LNCaP clone FGC (cell line): ENCODE results near the gene RAB3GAP1.

Source experiments
- DNase-seq: peaks from one replicate; pipeline ENCODE4 v3.0.0-alpha.2; 2011; ENCODE audit warnings: low read depth
- H3K4me3 ChIP-seq: 2 replicates; pipeline ENCODE4 v1.5.1; 2011; ENCODE audit warnings: mild to moderate bottlenecking, low read depth, low read length, control low read depth
- TF ChIP-seq, protein P1 (sequence below): IDR thresholded peaks from 2 replicates; pipeline ENCODE4 v1.5.1; 2012; ENCODE audit warnings: mild to moderate bottlenecking; ENCODE audit not compliant: control insufficient read depth, insufficient read depth; ENCODE audit errors: extremely low read depth

Gene RAB3GAP1

DNA sequence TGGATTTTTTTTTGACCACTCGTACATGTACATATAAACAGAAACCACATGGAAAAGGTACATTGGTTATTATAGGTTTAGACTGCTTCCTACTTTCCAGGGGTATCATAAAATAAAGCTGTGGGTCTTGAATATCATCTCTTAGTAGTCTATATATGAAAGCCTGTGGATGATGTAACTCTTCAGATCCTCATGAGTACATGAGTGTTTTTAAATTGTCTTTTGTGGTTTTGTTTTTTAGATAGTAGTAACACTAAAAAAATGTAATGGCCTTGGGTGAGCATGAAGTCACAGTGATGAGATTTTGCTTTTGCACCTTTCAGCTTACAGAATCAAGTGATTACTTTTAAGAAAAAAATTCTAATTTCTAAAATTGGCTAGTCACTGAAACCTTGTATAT, 80.2 kb downstream of the RAB3GAP1 start:
- TF ChIP-seq, protein P1, sequence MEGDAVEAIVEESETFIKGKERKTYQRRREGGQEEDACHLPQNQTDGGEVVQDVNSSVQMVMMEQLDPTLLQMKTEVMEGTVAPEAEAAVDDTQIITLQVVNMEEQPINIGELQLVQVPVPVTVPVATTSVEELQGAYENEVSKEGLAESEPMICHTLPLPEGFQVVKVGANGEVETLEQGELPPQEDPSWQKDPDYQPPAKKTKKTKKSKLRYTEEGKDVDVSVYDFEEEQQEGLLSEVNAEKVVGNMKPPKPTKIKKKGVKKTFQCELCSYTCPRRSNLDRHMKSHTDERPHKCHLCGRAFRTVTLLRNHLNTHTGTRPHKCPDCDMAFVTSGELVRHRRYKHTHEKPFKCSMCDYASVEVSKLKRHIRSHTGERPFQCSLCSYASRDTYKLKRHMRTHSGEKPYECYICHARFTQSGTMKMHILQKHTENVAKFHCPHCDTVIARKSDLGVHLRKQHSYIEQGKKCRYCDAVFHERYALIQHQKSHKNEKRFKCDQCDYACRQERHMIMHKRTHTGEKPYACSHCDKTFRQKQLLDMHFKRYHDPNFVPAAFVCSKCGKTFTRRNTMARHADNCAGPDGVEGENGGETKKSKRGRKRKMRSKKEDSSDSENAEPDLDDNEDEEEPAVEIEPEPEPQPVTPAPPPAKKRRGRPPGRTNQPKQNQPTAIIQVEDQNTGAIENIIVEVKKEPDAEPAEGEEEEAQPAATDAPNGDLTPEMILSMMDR: no peak
- no peak for DNase-seq
- no peak overlapping the region for H3K4me3 ChIP-seq

DNA sequence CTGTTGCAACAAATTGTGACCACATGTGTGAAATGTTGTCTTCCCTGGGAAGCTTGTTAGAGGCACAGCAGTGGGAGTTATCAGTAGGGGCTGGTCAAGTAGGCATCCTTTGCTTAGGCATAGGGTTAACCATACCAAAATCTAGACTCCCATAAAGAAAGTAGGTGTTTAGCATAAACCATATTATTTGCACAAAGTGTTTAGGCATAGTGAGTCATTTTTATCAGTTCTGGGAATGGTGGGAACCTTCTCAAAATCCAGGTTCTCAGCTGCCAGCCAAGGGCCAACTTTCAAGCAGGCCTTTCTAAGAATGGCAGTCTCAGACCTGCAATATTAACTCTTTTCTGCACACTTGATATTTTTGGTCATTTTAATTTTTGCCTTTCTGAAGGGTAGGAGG, 88.5 kb downstream of the RAB3GAP1 start:
- H3K4me3 ChIP-seq: no peak overlapping the region
- TF ChIP-seq, protein P1: no peak
- DNase-seq: no peak

DNA sequence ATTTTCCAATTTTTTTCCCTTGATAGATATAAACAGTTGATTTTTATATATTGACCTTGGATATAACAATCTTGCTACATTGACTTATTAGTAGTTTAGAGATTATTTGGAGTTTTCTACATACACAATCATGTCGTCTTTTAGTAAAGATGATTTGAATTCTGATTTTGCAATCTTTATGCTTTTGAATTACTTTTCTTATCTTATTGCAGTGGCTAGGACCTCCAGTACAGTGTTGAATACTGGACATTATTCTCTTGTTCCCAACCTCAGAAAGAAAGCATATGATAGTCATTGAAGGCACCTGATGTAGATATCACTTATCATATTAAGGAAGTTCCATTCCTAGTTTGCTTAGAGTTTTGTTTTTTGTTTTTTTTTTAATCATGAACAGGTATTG, 90.2 kb downstream of the RAB3GAP1 start:
- H3K4me3 ChIP-seq: no peak overlapping the region
- TF ChIP-seq, protein P1: no peak

DNA sequence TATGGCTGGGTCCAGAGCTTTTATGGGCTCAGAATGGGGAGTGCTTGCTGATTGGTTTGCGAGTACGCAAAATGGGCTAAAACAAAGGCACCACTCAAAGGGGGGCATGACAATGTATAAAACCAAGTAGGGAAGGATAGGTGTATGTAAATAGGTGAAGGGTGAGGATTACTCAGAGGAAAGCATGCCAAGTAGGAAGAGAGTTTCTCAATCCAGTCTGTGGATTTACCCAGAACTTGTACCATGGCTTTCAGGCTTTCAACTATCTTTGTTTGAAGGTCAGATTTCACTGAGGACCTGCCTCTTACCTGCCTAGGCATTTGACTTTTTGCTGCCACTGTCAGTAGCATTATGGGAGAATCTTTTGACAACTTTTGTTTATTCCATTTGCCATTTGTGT, 92.3 kb downstream of the RAB3GAP1 start:
- no peak for DNase-seq
- H3K4me3 ChIP-seq: no peak overlapping the region

More for the DNA sequence above, 90.2 kb downstream of the RAB3GAP1 start:
- DNase-seq: no peak

DNA sequence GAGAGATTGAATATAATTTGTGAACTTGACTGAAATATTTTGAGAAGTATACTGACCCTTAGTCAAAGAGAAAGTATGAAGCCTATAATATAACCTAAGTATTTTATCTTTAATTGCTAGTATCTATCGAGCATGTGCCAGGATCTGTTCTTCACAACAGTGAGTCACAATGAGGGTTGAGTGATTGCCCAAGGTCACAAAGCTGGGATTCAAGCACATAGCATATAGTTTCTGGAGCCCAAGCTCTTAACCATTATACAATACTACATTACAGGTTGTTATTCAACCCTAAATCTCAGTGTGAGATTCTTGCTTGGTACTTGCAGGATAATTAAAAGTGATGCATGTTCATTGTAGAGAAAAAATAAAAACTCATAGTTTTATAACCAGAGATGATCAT, 97.2 kb downstream of the RAB3GAP1 start:
- TF ChIP-seq, protein P1: no peak
- H3K4me3 ChIP-seq: no peak overlapping the region
- DNase-seq: no peak

More for the DNA sequence above, 92.3 kb downstream of the RAB3GAP1 start:
- TF ChIP-seq, protein P1: no peak

DNA sequence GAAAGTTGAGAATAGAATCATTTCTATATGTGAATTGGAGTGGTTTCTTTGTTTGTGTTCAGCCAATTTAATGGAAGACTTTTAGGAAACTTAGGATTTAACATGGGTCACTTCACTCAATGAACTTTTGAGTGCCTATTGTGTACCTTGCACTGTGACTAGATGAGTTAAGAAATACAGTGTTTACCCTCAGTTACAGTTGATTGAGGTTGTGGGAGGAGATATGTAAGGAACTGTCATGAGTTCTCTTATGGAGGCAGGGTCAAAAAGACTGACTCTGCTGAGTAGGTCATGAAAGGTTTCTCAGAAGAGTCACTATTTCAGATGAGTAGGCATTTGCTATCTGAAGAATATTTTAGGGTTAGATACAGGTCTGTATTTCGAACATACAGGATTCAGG, 98.6 kb downstream of the RAB3GAP1 start:
- TF ChIP-seq, protein P1: no peak
- DNase-seq: no peak
- no peak overlapping the region for H3K4me3 ChIP-seq

DNA sequence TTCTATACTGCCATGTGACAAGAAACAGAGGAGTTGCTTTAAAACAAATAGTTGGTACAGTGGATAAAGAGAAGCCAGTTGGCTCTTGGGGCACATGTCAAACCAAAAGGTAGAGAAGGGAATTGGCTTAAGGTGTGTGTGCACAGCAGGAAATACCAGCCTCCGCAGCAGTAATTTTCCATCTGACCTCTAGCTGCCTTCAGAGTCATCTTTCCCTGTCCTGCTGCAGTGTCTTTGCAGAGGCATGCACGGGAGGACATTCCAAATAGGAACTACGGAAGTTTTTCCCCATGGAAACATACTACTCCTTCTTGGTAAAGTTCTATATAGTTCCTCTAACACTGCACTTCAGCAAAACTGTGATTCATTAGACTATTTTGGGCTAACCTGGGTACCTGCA, 99.5 kb downstream of the RAB3GAP1 start:
- TF ChIP-seq, protein P1: no peak
- H3K4me3 ChIP-seq: no peak overlapping the region
- DNase-seq: no peak
